ENCODE data around the gene ZNF311. TPM values are rescaled to one million over a fixed set of nuclear protein-coding genes. Genes with fewer than 3 reads are reported as not detected.
A peak's percentile ranks its signal among the peaks of the same experiment; 100 is the strongest.

The ZNF311 gene
- total and polyA plus RNA-seq, 9 of the 15 experiments (the other 6 are each of a cell fraction or from before 2014, with no cell fraction given), result 5.1 to 10.0 (median 7.5) TPM

DNA sequence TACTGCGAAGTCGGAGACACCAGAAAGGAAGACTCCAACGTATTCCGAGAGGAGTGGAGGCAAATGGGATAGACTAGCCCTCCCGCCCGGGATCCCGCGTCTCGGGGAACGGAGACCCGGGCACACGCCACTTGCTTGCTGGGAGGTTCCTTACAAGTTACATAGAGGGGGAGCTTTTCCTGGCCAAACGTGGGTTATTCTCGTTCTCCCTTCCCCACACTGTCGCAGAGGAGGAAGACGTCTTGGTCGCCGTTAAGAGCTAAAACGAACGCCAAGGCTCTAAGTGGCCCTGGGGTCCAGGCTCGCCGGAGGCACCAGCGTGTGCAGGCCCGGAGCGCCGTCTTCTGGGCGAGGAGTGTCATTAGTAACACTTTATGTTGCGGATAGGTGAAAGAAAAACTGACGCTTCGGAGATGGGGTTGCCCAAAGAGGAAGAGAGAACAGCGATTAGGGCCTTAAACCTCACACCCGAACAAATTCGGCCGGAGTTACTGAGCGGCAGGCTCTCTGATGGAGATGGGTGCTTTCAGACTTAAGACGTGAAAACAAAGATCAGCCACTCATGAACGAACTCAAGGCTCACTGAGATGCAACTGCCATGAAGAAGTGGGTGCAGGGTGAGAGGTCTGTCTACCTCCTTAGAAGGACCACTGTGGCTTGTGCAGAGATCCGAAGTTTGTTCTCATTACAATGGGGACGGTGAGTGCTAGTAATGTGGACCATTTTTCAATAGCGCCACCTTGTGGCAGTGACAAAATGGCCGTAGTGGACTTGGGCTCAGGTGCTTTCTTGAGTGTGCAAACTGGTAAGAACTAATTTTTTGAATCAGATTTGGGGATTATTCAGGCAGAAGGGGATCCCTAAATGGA, 11.7 kb upstream of the ZNF311 start (continued):
- TF ChIP-seq SMARCC2 (IDR thresholded peaks at IDR 0.05; ENCODE audit: low read depth) (peak; percentile 19; the same call in 1 of the 2 replicates), POLR2G (IDR thresholded peaks at IDR 0.05; ENCODE audit: low read depth, low read length) (peak; percentile 60), STAT5B (CRISPR knock-in tag; IDR thresholded peaks at IDR 0.05) (no peak), NCOA1 (IDR thresholded peaks at IDR 0.05; ENCODE audit: low read depth) (no peak), CBX3 (IDR thresholded peaks at IDR 0.05; ENCODE audit: borderline replicate concordance in 1 of 2, low read length in 2 of 2) (0 out of 3 replicates have a peak, but pooled peaks of 1 of the 2 experiments have one; percentile 7)
- TF ChIP-seq, protein P1, sequence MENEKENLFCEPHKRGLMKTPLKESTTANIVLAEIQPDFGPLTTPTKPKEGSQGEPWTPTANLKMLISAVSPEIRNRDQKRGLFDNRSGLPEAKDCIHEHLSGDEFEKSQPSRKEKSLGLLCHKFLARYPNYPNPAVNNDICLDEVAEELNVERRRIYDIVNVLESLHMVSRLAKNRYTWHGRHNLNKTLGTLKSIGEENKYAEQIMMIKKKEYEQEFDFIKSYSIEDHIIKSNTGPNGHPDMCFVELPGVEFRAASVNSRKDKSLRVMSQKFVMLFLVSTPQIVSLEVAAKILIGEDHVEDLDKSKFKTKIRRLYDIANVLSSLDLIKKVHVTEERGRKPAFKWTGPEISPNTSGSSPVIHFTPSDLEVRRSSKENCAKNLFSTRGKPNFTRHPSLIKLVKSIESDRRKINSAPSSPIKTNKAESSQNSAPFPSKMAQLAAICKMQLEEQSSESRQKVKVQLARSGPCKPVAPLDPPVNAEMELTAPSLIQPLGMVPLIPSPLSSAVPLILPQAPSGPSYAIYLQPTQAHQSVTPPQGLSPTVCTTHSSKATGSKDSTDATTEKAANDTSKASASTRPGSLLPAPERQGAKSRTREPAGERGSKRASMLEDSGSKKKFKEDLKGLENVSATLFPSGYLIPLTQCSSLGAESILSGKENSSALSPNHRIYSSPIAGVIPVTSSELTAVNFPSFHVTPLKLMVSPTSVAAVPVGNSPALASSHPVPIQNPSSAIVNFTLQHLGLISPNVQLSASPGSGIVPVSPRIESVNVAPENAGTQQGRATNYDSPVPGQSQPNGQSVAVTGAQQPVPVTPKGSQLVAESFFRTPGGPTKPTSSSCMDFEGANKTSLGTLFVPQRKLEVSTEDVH (IDR thresholded peaks at IDR 0.05; ENCODE audit: low read depth, partially characterized antibody), result peak; percentile 40
- TF ChIP-seq, protein P2, sequence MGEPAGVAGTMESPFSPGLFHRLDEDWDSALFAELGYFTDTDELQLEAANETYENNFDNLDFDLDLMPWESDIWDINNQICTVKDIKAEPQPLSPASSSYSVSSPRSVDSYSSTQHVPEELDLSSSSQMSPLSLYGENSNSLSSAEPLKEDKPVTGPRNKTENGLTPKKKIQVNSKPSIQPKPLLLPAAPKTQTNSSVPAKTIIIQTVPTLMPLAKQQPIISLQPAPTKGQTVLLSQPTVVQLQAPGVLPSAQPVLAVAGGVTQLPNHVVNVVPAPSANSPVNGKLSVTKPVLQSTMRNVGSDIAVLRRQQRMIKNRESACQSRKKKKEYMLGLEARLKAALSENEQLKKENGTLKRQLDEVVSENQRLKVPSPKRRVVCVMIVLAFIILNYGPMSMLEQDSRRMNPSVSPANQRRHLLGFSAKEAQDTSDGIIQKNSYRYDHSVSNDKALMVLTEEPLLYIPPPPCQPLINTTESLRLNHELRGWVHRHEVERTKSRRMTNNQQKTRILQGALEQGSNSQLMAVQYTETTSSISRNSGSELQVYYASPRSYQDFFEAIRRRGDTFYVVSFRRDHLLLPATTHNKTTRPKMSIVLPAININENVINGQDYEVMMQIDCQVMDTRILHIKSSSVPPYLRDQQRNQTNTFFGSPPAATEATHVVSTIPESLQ (CRISPR knock-in tag; IDR thresholded peaks at IDR 0.05), result peak; percentile 47; the same call in 1 of the 2 replicates
- TF ChIP-seq, protein P3, sequence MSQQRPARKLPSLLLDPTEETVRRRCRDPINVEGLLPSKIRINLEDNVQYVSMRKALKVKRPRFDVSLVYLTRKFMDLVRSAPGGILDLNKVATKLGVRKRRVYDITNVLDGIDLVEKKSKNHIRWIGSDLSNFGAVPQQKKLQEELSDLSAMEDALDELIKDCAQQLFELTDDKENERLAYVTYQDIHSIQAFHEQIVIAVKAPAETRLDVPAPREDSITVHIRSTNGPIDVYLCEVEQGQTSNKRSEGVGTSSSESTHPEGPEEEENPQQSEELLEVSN (IDR thresholded peaks at IDR 0.05; ENCODE audit: borderline replicate concordance in 1 of 2, extremely low read depth in 1 of 2, insufficient read depth in 1 of 2, insufficient read length in 1 of 2, low read depth in 1 of 2, low read length in 1 of 2, poor library complexity in 1 of 2, severe bottlenecking in 1 of 2), result peak in 1 of 2 experiments; percentile 3
- TF ChIP-seq, protein P4, sequence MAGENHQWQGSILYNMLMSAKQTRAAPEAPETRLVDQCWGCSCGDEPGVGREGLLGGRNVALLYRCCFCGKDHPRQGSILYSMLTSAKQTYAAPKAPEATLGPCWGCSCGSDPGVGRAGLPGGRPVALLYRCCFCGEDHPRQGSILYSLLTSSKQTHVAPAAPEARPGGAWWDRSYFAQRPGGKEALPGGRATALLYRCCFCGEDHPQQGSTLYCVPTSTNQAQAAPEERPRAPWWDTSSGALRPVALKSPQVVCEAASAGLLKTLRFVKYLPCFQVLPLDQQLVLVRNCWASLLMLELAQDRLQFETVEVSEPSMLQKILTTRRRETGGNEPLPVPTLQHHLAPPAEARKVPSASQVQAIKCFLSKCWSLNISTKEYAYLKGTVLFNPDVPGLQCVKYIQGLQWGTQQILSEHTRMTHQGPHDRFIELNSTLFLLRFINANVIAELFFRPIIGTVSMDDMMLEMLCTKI (IDR thresholded peaks at IDR 0.05; ENCODE audit: partially characterized antibody), result no peak
- TF ChIP-seq, protein P5, sequence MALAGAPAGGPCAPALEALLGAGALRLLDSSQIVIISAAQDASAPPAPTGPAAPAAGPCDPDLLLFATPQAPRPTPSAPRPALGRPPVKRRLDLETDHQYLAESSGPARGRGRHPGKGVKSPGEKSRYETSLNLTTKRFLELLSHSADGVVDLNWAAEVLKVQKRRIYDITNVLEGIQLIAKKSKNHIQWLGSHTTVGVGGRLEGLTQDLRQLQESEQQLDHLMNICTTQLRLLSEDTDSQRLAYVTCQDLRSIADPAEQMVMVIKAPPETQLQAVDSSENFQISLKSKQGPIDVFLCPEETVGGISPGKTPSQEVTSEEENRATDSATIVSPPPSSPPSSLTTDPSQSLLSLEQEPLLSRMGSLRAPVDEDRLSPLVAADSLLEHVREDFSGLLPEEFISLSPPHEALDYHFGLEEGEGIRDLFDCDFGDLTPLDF (CRISPR knock-in tag; IDR thresholded peaks at IDR 0.05), result peak; percentile 51; the same call in 1 of the 2 replicates
- TF ChIP-seq, protein P6, sequence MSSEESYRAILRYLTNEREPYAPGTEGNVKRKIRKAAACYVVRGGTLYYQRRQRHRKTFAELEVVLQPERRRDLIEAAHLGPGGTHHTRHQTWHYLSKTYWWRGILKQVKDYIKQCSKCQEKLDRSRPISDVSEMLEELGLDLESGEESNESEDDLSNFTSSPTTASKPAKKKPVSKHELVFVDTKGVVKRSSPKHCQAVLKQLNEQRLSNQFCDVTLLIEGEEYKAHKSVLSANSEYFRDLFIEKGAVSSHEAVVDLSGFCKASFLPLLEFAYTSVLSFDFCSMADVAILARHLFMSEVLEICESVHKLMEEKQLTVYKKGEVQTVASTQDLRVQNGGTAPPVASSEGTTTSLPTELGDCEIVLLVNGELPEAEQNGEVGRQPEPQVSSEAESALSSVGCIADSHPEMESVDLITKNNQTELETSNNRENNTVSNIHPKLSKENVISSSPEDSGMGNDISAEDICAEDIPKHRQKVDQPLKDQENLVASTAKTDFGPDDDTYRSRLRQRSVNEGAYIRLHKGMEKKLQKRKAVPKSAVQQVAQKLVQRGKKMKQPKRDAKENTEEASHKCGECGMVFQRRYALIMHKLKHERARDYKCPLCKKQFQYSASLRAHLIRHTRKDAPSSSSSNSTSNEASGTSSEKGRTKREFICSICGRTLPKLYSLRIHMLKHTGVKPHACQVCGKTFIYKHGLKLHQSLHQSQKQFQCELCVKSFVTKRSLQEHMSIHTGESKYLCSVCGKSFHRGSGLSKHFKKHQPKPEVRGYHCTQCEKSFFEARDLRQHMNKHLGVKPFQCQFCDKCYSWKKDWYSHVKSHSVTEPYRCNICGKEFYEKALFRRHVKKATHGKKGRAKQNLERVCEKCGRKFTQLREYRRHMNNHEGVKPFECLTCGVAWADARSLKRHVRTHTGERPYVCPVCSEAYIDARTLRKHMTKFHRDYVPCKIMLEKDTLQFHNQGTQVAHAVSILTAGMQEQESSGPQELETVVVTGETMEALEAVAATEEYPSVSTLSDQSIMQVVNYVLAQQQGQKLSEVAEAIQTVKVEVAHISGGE (CRISPR knock-in tag; IDR thresholded peaks at IDR 0.05), result peak in 1 of 3 experiments; percentile 47; a peak in 1 of 6 replicates
